NCI-H2029 treated with DMSO at 0.1 percent for 48 hours (cell line): ENCODE data around the gene UGP2.
"Not testable (repeated sequence)": the region's sequence is repeated elsewhere in the genome, so short reads cannot be mapped to it uniquely, and the experiment has no call there.

Experiments
- DNase-seq: peaks from one replicate; lab custom pipeline; 2025; lab: John Stamatoyannopoulos, UW

Gene UGP2

DNA sequence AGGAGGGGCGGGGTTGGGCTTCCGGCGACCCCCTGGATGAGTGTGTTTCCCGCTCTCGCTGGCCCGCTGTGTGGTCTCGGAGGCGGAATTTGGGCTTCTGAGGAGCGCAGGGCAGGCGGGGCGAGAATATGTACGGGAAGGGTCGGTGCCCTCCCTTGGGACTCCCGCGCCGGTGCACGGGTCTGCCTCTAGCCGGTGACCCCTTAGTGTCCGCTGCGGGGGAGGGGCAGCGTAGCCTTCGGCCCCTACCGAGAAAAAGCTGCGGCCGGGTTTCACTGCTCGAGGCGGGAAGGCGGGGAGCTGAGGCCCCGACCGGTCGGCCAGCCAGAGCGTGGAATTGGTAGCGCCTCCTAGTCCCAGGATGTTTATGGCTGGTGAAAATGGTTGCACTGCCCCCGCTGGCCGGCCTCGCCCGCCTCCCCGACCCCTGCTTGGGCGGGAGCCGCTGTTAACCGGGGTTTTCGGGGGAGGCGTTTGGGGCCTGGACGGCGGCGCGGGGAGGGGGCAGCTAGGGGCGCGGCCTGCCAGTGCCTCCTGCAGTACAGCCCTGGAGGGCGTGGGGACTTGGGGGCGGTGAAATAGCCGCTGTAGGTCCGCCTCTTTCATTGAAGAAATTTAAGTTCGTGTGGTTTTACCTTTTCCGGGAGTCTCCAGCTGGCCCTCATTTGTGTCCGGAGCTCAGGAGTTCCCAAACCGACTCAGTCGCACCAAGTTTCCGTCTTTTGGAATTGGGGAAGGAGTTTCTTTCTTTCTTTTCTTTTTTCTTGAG, at the start of gene UGP2:
UGP2 (plus strand) TSS at position 643 of the 769 bp plus-strand sequence. CDS start 290 bp downstream, outside the sequence.
- peak; percentile 66 for DNase-seq

DNA sequence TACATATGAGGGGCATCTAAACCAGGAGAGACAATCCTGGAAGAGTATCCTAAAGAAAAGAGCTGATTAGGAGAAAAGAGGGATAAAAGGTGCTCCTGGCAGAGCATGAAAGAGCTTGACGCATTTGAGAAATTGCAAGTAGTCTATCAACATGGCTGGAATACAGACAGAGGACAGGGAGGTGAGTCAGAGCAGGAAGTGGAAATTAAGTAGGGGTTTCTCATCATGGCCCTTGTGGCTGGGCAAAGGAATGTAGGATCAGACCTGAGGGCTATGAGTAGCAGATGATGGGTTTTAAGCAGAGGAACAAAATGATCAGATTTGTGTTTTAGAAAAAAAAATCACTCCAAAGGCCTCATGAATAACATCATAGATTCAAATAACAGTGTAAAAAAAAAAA, 49.2 kb upstream of the UGP2 start:
- no peak for DNase-seq

DNA sequence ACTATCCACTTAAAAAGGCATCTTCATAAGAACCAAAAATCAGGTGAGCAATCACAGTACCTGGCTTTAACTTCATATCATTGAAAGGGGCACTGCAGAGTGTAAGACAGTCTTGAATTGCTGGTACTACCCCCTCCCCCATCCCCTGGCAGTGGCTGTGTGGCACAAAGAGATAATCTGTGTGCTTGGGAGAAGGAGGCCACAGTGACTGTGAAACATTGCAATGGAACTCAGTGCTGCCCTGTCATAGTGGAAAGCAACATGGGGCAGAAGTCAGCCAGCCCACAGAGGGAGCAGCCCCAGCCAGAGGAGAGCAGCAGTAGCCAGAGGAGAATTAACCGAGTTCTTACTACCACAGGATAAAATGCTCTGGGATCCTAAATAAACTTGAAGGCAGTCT, 45.3 kb upstream of the UGP2 start:
- no peak for DNase-seq

DNA sequence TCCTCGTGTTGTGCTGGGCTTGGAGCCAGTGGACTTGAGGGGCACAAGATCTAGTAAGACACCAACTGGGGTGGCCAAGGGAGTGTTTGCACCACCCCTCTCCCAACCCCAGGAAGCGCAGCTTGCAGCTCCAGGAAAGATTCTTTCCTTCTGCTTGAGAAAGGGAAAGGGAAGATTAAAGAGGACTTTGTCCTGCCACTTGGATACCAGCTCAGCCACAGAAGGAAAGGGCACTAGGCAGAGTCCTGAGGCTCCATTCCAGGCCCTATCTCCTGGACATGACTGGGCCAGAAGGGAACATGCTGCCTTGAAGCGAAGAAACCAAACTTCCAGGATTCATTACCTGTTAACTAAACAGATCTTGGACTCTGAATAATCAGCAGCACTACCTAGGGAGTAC, 44.9 kb upstream of the UGP2 start:
- no peak for DNase-seq

DNA sequence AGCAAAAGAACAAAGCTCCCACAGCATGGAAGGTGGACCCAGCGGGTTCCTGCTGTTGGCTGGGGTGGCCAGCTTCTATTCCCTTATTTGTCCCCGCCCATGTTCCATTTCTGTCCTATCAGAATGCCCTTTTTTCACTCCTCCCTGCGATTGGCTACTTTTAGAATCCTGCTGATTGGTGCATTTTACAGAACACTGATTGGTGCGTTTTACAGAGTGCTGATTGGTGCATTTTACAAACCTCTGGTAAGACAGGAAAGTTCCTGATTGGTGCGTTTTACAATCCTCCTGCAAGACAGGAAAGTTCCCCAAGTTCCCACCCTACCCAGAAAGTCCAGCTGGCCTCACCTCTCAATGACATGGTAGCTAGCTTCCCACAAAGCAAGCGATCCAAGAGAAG, 40.2 kb upstream of the UGP2 start:
- no peak for DNase-seq

DNA sequence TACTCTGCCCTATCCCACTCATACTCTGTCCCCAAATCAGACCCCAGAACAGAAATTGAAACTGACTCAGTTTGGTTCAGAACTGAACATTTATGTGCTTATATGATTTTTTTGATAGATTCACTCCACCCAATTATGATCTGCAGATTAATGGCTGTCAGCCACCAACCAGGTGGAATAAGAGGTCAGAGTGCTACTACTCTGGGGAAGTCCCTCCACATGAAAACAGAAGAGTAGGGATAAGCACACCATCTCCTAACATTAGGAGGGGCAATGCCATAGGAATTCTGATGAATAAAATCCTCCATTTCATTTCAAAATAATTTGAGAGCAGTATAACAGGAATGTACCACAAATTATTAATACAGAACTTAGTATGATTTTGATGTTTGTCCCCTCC, 36.3 kb upstream of the UGP2 start:
- DNase-seq, result no peak

DNA sequence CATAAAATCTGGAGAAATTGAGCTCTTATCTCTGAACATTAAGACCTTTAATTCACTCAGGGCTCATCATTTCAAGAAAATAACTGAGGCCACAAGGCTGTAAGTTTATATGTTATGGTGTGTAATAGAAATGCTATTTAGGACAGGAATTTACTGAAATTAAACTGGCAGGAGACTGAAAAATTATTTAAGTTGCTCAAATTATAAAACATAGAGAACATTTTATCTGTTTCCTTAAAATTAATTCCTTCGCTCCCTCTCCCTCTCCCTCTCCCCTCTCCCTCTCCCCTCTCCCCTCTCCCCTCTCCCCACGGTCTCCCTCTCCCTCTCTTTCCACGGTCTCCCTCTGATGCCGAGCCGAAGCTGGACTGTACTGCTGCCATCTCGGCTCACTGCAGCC, 33.7 kb upstream of the UGP2 start:
- DNase-seq, result not testable (repeated sequence)

DNA sequence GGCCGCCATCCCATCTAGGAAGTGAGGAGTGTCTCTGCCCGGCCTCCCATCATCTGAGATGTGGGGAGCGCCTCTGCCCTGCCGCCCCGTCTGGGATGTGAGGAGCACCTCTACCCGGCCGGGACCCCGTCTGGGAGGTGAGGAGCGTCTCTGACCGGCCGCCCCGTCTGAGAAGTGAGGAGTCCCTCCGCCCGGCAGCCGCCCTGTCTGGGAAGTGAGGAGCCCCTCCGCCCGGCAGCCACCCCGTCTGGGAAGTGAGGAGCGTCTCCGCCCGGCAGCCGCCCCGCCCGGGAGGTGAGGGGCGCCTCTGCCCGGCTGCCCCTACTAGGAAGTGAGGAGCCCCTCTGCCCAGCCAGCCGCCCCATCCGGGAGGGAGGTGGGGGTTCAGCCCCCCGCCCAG, 32.8 kb upstream of the UGP2 start:
- DNase-seq, result not testable (repeated sequence)

DNA sequence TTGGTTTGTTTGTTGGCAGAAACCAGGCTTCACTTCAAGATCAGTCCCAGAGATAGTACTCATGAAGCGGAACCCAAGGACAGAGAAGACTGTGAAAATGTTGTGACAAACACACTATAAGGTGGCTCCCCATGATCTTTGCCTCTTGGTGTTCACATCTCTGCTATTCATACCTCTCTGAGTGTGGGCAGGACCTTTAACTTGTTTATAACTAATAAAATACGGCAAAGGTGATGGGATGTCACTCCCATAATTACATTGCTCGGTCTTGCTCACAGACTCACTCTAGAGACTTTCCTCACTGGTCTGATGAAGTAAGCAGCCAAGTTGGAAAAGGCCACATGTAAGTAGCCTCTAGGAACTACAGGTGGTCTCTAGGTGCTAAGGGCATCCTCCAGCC, 30.6 kb upstream of the UGP2 start:
- DNase-seq, result no peak

DNA sequence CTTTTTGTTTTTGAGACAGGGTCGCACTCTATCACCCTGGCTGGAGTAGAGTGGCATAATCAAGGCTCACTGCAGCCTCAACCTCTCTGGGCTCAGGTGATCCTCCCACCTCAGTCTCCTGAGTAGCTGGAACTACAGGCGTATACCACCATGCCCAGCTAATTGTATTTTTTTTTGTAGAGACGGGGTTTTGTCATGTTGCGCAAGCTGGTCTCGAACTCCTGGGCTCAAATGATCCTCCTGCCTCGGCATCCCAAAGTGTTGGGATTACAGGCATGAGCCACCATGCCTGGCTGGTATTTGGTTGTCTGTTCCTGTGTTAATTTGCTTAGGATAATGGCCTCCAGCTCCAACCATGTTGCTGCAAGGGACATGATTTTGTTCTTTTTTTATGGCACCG, 29.8 kb upstream of the UGP2 start:
- DNase-seq, result not testable (repeated sequence)

DNA sequence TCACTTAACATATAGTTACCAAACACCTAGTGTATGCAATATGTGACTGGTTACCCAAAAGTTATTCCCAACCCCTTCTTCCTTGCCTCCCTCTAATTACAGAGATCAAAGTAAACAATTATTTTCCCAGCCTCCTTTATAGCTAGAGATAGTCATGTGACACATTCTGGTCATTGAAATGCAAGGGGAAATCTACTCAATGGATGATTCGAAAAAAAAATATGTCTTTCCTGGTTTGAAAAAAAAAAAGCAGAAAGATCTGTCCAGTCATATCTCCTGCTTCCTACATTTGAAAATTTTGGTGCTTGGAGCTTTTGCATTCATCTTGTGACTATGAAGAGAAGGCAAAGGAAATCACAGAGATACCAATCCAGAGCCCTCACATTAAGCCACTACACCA, 27.6 kb upstream of the UGP2 start:
- no peak for DNase-seq

DNA sequence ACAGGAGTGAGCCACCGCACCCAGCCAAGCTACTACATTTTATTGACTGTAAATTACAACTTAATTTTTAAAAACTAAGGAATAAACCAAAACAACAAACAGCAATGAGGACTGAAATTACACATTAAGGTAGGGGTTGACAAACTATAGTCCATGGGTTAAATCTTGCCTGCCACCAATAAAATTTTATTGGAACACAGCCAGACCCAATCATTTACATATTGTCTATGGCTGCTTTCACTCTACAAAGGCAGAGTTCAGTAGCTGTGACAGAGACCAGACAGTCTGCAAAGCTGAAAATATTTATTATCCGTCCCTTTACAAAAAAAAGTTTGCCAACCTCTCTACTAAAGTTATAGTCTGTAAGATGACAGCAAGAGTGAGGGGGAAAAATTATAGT, 24.3 kb upstream of the UGP2 start:
- no peak for DNase-seq

DNA sequence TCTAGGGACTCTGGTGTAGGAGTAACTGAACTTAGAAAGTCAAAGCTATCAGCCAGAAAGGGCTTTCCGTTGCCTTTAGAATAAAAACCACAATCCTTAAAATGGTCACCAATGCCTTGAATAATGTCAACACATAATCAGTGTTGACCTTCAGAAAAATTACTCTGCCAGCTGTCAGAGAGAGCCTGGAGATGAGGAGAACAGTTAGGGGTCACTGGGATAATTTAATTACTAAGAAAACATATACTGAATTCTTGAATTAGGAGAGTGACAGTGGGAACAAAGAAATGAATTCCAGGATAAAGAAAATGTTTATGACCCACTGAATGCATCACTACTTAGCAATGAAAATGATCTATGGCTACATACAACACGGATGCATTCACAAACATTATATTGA, 23.4 kb upstream of the UGP2 start:
- no peak for DNase-seq

DNA sequence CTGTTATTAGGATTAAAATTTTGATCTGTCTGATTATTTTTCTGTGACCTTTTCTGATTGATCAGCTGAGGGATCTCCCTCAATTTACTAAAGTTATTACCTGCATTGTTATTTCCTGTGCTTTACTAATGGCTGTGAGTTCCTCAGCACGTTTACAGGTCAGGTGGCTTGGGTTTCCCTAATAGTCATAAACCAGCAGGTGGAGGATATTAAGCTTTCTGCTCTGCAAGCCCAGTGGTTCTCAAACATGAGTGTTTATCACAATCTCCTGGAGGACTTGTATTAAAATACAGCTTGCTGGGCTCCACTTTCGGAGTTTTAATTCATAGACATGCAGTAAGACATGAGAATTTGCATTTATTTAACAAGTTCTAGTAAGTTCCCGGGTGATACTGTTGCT, 22.4 kb upstream of the UGP2 start:
- DNase-seq, result no peak

DNA sequence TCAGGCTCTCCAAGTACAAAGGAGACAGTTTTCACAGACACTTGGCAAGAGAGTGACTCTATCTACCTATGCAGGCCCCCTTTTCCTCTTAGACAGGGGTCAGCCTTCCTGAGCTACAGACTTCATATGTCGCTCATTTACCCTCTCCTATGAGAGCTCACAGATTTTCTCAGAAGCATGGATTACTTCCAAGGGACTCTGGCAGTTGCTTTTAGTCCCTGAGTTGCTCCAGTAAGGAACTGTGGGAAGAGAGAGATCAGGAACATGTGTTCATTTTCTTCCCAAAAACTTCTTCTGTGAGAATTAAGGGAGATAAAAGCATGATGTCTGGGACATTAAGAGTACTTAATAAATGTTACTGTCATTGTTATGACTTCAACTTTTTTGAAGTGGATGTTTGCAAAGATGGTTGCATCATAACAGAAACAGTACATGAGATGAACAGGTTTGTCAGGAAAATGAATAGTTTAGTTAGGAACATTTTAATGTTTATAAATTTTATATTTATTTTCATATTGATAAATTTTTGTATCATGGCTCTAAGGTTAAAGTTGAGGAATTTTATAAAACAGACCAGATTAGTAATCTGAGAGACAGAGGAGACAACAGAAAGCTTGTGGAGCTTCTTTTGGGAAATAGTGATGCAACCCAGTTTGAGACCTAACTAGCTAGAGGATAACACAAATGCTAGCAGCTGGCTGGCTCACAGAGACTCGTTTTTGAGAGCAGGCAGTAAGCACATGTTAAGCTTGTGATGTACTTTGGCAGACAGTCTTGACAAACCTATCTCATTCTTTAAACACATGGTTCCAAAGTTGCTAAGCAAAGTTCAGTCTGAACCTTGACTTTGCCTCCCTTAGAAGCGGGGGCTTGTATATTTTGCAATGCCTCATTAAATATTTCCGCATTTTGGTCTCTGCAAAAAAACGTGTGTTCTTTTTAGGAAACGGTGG, 21.7 kb upstream of the UGP2 start:
- DNase-seq, result no peak

DNA sequence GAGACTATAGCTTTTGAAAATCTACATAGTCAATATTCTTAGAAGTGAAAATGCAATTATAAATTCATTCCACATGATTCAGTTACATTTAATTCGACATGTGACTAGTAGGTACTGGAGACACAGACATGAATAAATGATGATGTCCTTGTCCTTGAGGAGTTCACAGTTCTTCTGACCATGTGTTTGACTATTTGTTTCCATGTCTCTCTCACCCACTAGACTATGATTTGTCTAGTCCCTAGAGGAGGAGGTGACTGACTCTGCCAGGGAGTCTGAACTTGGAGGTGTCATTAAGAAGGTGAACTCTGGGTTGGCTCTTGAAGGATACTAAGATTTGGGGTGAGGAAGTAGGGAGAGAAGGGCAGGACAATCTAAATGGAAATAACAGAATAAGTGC, 20.7 kb upstream of the UGP2 start:
- no peak for DNase-seq

DNA sequence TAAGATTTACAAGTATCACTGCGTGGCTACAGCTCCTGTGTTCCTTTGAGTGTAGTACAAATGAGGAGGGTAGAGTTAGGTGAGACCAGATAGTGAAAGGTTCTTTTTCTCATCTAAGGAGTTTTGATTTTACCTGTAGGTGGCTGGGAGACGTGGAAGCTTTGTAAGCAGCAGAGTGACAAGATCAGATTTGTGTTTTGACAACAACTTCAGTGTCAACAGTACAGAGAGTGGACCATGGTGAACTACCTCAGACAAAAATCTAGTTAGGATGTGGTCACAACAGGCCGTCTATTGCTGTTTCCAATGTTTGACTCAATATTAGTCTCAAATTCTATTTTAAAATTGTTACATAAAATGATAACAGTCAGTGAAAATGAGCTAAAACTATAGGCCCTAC, 20.3 kb upstream of the UGP2 start:
- DNase-seq, result no peak

DNA sequence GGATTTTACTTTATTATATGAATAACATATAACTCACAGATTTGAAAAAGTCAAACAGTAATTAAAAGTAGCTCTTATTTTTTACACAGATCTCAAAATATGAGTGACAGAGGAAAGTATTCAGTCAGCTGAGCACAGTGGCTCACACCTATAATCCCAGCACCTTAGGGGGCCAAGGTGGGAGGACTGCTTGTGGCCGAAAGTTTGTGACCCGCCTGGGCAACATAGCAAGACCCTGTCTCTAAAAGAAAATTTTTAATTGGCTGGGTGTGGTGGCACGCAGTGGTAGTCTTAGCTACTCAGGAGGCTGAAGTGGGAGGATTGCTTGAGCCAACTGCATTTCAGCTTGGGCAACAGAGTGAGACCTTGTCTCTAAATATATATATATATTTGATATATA, 19.2 kb upstream of the UGP2 start:
- no peak for DNase-seq

DNA sequence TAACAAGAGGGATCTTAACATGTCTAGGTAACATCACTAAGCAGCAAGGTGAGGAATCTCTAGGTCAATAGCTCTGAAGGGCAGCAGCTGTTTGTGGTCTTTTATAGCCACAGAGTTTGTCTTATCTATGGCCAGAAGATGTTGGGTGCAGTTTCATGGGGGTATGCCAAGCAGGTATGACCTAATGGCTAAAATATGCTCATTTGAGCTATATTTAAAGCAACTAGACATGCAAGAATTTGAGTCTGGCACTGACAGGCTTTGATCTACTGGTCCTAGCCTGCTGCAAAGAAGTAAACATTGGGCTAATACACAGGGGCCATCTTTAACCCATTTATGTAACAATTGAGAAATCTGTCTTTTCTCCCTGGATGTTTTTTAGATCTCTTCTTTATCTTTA, 13.9 kb upstream of the UGP2 start:
- DNase-seq, result no peak

DNA sequence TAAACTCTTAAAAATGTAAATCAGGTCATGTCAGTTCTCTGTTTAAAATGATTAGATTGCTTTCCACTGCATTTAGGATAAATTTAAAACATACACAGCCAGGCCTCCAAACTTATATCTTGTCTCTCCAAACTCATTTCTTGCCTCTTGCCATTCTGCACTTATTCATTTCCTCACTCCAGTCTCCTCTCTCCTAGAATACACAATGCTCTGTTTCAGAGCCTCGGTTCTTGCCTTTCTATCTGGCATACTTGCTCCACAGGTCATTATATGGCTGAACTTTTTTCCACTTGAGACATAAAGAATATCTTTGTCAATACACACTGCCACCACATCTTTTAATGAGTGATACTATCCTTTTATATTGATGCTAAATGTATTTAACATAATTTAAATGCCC, 10.5 kb upstream of the UGP2 start:
- DNase-seq, result no peak

DNA sequence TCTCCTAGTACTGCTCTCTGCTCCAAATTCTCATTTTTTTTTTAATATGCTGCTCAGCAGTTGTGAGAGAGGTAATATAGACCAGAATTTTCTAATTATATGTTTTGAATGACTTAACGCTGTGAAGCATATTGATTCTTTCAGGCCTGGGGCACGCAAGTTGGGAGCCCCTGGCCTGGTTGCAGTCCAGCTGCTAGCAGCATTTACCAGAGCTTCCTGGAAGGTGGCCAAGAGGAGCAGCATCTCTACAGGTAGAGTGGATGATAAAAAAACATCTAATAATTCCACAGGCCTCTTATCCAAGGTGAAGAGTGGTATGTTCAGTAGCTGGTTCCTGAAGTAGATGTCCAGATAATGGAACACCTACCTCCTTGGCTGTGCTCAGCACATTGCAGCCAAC, 7.3 kb upstream of the UGP2 start:
- DNase-seq, result peak; percentile 68

DNA sequence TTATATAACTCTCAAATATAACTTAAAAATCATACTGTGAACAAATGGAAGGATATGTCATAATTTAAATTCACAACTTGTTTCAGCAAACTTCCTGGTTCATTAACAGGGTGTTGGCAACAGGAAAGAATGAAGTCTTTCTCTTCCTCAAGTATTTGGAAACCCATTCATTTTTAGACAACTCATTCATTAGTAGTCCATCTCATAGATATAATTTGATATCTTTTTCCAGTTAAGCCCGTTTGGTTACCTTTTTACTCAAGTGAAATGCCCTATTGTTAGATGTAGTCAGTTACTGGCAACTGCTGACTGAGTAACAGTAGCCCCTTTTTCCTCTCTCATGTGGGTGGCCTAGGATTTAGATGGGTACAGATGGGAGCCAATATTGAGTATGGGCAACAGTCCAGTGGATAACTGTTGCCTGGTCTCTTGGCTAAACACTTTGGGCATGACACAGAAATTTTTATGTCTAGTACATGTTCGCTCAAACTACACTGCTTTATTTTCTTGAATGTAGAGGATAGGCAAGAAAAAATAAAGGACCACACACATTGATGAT, 4.6 kb upstream of the UGP2 start:
- DNase-seq, result no peak
